Gastrocnemius medialis (tissue), 4 donors: ENCODE data around the gene CD47.

ENCODE experiments used
- CTCF ChIP-seq, 5 experiments: fragments of 450-650 bp in 3 of 5; fragments of 200-600 bp in 2 of 5; sonication (generic) in 2 of 5; IDR thresholded peaks in 4 of 5; conservative IDR thresholded peaks in 1 of 5; 1 replicate in 4 of 5; 2 replicates in 1 of 5; pipeline ENCODE4 v1.5.1; 2016 to 2019; ENCODE audit warnings: antibody characterized with exemption in 5 of 5, mild to moderate bottlenecking in 3 of 5, moderate library complexity in 3 of 5
- POLR2A ChIP-seq, 2 donors: fragments of 450-650 bp; IDR thresholded peaks; one replicate each; pipeline ENCODE4 v1.6.1; 2017; ENCODE audit warnings: antibody characterized with exemption in 2 of 2, mild to moderate bottlenecking in 2 of 2, moderate library complexity in 2 of 2

- TF ChIP-seq POLR2A (IDR thresholded peaks at IDR 0.05) = no peak
- TF ChIP-seq CTCF (IDR thresholded peaks at IDR 0.05 in 4 of 5, conservative IDR thresholded peaks at IDR 0.05 in 1 of 5) = no peak
Measured at GRCh38 chr3:108137460-108137814, 46.6 kb upstream of the CD47 start.
